GM18519 (cell line): ENCODE results near the gene TENT5C.

Experiments
- ATAC-seq: cut with Tn5 transposase; IDR thresholded peaks from one replicate; pipeline ENCODE4 v1.9.1; 2021; ENCODE audit warnings: mild to moderate bottlenecking, moderate library complexity; ENCODE audit not compliant: unreplicated experiment, low FRiP score

The TENT5C gene

DNA sequence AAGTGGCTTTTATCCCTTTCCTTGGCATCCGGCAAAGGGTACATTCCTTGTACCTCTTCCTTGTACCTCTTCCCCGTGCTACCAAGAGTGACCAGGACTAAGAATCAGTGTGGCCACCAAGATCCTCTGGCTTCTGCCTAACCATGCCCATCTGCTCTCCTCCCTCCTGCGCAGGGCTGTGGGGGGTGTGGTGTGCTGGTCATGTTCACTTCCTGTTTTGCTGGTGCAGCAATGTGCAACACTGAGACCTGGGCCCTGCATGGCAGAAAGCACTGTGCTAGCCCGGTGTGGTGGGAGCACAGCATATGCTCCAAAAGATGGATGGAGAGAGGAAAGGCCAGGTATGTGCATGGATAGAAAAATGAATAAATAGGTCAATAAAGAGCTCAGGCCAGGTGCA, 33.3 kb upstream of the TENT5C start:
- ATAC-seq = no peak

DNA sequence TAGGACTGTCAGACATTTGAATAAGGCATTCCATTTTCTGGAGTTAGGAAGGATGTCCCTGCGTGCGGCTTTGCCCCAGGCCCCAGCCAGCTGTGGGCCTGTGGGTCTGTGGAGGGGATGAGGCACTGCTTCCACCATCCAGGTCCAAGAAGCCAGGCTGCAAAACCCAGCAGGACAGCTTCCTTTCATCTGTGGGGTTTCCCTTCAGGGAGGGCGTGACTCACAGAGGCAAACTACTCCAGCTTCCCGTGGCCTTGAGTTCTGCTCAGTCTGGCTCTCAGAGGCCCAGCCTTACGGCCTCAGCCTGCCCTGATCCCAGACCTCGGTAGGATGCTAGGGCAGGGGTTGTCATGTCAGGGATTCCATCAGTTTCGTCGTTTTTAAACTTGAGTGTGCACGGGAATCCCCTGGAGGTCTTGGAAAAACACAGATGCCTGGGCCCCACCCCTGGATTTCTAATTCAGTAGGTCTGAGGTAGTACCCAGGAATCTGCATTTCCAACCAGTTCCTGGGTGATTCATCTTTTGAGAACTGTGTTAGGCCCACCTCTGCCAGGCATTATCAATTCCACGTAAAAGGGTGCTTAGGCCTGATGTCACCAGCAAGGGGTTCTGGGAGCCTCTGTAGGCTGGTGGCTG, 32.3 kb upstream of the TENT5C start:
- ATAC-seq = no peak

DNA sequence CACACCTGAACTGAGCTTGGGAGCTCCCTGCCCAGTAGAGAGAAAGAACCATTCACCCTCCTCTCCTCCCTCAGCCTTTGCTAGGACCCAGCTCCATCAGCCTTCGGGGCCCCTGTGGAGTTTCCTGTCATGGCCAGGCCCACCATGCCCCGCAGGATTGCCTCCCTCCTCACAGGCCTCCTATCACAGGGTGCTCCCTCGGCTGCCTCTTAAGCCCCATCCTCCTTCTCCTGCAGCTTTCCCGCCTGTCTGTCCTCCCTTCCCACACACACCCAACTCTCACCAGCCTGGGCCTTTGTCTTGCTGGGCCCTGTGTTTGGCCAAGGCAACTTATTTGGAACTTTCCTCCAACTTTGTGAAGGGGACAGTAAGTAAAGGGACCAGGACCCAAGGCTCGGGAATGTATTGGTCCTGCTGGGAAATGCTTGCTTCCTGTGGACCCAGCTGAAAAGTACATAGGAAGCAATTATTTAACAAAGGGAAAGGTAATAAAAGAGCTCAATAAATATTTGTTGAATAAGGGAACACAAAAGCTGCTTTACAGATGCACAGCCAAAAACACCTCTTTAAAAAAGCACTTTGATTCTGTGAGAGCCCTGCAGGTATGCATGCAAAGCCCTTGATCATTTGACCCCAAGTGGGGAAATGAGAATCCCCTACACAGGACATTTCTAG, 31.6 kb upstream of the TENT5C start:
- no peak for ATAC-seq

DNA sequence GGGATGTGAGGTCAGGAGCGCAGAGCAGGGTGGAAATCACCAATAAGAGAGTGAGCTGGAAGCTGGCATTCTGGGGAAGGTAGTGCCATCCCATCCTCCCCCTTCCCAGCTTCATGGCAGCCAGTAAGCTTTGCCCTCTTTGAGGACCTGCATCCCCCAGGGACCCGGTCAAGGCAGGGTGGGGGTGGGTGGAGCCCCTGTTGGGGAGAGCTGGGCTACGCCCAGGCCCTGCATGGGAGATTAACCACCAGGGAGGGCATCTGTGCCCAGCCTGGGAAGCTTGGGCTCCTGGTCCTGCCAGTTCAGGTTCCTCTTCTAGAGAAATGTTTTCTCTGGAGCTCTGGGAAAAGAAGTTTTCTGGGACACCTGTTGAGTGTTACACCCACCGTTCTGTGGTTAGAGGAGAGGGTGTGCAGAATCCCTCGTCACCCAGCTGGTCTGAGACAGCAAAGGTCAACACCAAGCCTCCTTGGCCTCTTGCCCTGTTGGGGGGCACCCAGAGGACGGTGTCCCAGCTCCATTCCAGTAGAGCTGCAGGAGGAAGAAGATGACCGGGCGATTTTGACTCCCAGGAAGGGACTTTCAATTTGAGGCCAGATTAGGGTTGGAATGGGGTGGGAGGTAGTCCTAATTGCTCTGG, 30.1 kb upstream of the TENT5C start:
- ATAC-seq = no peak

DNA sequence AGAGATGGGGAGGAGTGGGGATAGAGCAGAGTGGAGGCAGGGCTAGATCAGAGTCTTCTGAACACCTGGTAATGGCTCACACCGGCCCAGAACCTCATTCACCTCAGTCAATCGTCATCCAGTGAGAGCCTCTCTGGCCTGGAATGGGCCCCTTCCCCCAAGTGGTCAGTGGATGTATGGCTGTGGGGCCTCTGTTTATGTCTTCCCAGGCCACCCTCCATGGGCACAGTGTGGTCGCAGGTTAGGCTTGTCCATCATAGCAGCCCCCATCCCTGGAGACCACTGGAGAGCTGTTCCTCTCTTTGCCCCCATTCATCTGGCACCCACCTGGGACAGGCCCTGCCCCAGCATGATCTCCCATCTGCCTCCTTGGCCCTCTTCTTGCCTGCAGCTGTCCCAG, 29.6 kb upstream of the TENT5C start:
- ATAC-seq = no peak

DNA sequence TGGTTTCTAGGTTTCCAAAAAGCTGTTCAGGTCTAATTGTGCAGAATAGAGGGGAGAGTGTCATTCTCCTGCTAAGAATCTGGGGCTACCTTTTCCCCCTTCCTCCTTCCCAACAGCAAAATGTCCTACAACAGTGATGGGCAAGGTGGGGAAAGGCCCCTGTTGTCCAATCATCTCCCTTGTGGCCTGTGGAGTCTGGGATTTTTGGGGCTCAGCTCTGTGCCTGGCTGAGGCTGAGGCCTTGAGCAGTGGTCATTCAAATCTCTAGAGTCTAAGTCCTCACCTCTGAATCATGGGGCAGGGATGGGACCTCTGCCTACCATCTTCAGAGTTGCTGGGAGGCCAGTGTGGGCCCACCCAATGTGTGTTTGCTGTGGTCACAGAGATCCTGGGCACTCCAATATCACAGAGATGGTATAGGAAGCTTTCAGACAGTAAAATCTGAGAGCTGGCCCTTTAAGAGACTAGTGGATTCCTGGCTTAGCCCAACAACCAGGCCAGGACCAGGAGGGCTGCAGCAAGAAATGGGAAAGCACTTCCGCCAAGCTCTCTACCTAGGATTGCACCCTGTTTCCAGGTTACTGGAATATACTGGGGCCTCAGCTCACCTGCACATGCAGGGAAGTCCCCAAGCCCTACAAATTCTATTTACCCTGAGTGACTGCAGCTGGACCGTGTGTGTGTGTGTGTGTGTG, 28.5 kb upstream of the TENT5C start:
- ATAC-seq = no peak

DNA sequence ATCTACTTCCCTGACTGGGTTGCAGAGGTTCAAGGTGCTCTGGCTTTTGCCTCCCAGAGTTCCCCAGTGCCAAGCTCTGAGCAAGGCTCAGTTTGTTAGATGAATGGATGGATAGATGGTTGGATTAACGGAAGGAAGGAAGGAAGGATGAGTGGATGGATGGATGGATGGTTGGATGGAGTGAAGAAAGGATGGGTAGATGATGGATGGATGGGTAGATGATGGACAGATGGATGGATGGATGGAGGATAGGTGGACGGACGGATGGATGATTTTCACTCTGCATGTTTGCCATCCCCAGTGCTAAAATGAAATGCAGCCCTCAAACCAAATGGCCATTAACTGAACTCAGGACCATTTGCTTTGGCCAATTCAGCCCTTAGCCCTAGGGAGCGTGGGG, 27.4 kb upstream of the TENT5C start:
- ATAC-seq = no peak

DNA sequence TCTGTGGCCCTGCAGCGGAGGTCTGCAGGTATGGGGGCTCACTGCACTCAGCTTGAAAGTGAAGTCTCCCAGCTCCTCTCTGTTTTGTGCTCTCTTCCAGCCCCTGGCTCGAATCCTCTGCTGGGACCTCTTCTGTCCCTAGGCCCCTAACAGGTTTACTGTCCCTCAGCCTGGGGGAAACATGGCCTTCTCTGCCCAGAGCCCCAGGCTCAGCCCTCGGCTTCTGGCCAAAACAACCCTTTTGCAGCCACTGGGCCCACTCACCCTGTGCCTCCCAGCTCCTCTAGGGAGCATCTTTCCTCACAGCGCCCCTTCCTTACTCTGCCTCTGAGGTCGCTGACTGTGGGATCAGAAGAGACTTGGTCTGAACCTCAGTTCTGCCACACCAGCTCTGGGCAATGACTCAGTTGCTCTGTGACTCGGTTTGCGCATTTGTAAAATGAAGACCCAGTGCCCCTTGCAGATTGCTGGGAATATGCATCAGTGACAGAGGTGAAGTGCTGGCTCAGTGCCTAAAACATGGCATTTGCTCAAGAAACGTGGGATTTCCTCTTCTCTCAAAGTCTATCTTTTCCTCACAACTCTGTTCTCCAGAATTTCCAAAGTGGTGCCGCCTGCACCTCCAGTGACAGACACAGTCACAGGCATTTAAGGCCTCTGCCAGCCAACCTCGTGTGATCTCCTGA, 26.5 kb upstream of the TENT5C start:
- no peak for ATAC-seq

DNA sequence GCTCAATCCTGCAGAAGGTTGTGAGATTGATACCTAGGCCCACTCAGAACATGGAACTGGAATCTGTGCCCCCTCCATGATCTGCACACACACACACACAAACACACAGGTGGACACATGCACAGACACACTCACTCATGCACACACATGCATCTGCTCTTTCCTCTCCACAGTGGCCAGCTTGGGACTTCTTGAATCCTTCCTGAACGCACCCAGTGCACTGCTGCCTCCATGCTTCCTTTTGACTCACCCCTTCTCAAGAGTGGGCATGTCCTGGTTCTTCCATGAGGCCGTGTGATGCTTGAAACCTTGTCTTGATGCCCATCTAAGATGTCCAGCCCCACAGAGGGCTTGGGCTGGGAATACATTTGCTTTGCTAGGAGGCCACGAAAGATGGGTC, 25.4 kb upstream of the TENT5C start:
- no peak for ATAC-seq

DNA sequence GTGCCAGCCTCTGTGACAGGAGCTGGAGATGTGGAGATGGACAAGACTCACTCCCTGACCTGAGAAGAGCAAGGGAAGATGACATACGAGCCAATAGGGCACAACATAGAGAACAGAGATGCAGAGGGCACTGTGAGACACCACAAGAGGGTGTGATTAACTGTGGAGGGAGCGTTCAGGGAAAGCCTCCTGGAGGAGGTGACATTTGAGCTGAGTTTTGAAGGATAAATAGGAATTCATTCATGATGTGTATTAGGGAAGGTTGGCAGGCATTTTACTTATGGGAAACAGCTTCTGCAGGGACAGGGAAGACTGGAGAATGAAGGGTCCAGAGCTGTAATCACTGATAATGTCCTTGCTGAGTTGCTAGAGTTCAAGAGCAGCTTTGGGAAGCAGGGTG, 25.0 kb upstream of the TENT5C start:
- no peak for ATAC-seq

DNA sequence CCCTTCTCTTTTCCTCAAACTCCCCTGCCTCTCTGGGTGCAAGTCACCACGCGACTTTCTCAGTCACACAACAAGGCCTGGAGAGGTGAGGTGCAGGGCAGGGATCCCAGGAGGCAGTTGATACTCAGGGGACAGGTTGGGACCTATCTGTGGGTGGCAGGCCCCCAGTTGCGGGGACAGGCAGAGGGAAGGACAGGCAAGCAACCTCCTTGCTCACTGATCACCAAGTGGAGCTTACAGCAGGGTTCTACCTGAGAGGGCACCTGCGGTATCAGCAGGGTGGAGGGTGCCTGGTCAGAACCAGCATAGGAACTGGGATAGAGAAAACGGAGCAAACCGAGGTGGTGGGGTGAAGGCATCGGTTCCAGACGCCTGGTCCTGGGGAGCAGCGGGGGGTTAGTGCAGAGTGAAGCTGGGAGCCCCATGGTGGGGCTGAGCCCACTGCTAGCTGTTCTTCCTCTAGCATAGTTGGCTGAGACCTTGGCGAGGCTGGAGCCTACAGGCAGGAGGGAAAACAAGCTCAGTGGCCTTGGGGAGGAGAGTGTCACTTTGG, 24.4 kb upstream of the TENT5C start:
- ATAC-seq = no peak

DNA sequence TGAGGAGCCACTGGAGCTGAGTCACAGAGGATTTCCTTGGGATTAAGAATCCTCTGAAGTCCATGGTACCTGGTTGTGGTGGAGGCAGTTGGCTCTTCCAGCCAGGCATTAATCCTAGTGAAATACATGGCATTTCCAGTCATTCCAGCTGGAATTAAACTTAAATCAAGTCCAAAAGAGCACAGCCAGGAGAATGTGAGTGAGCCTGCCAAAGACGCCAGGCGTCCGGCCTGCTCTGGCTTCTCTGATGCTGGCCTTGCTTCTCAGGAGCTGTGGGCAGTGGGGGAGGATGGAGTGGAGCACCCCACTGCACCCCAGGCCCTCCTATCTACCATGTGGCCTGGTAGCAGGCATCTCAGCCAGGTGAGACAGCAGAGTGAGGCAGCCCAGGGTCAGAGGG, 23.4 kb upstream of the TENT5C start:
- ATAC-seq = no peak

DNA sequence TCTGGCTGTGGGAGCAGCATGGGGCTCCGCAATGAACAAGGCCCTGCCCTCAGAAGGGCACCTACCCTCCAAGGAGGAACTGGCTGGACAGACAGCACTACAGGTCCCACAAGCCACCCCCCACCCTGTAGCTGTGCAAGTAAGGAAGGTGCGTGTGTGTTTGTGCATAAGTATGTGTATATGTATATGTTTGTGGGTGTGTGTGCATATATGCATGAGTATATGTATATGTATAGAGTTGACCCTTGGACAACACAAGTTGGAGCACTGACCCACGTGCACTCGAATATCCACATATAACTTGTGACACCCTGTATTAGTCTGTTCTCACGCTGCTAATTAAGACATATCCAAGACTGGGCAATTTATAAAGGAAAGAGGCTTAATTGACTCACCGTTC, 22.6 kb upstream of the TENT5C start:
- ATAC-seq = no peak

DNA sequence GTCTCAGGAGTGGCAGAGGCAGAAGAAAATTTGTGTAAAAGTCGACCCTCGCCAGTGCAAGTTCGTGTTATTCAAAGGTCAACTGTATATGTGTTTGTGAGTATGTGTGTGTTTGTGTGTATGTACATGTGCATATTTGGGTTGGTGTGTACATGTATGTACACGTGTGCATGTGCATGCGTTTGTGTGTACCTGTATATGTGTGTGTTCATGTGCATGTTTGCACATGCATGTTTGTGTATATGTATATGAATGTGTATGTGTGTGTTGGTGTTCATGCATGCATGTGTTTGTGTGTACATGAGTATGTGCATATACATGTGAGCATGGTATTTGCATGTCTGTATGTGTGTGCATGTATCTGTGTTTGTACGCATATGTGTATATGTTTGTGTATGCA, 21.7 kb upstream of the TENT5C start:
- ATAC-seq = no peak

DNA sequence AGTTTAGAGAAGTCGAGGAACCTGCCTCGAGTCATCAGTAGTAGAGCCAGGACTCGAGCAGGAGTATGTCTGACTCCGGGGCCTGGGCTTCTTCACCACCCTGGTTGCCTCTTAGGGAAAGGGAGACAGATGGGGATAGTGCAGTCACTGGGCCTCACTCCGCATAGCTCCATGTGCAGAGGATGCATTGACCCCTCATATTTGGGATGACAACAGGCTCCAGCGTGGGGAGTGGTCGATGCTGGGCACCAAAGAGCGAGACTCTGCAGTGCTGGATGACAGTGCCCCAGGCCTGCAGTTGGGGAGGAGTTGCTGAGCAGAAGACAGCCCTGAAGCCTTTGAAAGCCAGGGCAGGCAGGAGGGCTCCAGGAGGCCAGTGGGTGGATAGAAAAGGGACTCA, 20.8 kb upstream of the TENT5C start:
- no peak for ATAC-seq

DNA sequence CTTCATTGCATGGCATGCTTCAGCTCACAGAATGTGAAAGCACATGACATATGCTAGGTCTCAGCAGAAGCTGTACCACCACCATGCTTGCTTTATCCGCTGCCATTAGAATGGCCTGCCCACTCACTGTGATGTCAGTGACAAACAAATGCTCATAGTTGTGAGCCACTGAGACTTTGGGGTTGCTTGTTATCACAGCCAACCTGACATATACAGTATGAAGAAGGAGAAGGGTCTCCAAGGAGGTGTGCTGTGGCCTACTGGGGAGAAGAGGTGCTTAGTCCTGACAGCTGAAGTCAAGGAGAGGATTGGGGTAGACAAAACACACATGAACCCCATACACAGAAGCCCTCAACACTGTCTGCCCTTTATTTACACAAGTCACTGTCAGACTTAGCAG, 19.5 kb upstream of the TENT5C start:
- ATAC-seq = no peak

DNA sequence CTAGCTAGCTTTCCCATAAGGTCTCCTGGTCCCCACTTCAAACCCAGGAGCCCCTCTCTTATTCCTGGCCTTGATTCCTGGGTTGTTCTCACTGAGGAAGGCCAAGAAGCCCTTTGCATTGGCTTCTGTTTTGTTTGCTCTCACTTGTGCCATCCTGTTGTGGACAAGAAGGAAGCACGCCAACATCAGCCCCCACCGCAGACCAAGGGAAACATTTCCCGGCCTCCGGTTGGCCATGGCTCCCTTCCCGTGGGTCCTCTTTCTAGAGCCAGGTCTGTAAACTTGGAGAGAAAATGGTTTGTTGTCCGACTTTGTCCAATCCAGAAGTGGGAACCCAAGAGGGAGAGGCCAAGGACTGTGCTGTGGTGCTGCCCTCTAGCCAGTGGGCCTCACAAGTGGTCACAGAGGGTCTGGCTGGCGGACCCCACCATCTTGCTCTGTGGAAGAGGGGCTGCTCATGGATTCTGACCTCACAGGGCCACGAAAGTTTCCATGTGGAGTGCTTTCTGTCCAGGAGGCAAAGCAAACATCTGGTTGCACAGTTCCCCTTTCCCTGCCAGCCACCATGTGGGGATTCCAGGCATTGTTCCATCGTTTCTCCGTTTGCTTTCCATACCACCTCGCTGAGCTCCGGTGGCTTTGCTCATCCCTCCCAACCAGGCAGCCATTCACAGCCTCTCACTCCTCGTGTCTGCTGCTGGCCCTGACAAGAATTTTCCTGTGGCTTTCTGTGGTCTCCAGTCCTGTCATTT, 18.9 kb upstream of the TENT5C start:
- ATAC-seq = no peak

DNA sequence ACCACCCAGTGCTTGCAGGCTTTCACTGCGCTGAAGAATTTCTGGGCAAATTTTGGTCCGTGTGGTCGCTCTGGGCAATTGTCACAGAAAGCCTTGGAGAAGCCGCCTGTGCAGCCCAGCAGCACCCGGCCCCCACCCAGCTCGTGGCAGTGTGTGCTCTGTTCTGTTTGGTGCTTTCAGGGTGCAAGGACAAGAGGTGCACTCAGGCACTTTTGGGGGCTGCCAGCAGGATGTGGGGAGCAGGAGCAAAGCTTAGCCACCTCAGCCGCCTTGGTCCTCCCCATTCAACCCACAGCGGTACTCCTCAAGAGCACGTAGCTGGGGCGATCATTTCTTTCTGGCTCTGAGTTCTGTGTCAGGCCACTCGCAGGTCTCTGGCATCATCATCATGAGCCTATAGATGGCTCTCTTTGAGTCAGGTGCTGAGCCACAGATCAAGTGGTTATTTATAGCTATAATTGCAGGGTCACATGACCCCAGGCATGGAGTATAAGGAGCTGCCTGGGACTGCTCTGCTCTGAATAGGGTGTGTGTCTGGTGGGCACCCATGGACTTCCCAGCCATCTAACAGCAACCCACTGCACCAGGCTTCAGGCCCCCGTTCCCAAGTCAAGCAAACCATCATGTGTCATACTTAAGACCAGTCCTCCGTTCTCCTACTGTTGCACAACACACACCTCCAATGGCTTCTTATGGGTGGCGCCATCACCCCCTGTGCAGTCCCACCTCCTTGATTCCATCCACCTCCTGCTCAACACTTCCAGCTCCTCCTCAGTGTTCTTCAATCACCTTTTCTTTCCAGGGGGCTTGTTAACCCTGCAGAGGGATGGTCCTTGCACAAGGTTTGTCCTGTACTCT, 18.1 kb upstream of the TENT5C start:
- no peak for ATAC-seq

DNA sequence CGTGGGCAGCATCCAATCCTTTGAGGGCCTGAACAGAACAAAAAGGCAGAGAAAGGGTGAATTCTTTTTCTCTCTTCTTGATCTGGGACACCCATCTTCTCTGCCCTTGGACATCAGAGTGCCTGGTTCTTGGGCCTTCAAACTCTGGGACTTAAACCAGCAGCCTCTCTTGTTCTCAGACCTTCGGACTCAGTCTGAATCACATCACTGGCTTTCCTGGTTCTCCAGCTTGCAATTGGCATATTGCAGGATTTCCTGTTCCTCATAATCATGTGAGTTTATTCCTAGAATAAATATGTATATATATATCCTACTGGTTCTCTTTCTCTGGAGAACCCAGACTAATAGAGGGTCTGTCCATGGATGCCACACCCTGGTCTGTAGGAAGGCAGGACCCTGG, 16.3 kb upstream of the TENT5C start:
- ATAC-seq = no peak
